ENCODE measurements around the gene GRM4.

The GRM4 gene

GRCh38 chr6:34082864-34083626 is 62.8 kb downstream of the GRM4 start:
- peak; percentile 76 to 90 for DNase-seq

GRCh38 chr6:34082348-34082747 is 63.5 kb downstream of the GRM4 start:
- DNase-seq = no peak

DNA sequence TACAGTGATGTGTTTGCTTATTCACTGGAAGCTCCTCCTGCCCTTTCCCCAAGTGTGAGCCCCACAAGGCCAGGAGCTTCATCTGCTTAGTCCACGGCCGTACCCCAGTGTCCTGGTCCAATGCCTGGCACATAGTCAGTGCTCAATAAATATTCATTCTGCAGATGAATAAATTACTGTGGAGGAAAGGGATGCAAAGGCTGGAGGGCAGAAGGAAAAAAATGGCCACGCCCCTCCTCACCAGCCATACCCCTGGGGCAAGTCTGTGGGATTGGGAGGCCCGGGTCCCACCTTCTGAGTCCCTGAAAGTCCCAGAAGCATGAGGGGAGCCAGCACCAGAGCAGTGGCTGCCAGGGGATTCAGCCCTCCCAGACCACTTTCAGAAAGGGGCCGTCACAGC is 65.5 kb downstream of the GRM4 start:
- DNase-seq = no peak

- no peak for DNase-seq
Measured at GRCh38 chr6:34079899-34080298, 66.0 kb downstream of the GRM4 start.

DNA sequence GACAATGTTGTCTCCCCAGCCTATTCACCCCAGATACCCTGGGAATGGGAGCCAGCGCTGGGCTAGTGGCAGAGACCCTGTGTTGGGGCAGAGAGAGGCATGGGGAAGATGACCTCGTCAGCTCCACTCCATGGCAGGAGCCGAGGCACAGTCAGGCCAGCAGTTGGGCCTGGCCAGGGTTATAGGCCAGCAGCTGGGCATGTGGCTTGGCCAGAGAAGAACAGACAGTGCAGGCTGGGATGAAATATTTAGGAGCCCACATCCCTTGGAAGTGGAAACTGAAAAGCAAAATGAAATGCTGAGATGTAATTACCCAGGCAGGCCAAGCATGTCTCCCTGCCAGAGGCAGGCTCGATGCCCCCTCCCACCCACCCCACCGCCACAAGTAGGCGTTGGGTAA is 70.0 kb downstream of the GRM4 start:
- DNase-seq = no peak

- DNase-seq = no peak
Measured at GRCh38 chr6:34074064-34074742, 71.7 kb downstream of the GRM4 start.

GRCh38 chr6:34073540-34073939 is 72.3 kb downstream of the GRM4 start:
- no peak for DNase-seq

- DNase-seq = no peak
Measured at GRCh38 chr6:34072727-34073126, 73.2 kb downstream of the GRM4 start.

DNA sequence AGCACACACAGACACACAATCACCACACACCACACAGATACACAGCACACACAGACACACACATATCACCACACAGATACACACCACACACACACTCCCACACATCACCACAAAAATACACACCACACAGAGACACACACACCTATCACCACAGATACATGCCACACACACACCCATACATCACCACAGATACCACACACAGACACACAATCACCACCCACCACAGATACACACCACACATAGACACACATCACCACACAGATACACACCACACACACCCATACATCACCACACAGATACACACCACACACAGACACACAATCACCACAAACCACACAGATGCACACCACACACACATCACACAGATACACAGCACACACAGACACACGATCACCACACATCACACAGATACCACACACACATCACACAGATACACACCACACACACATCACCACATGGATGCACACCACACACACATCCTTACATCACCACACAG is 74.0 kb downstream of the GRM4 start:
- DNase-seq = no peak

DNA sequence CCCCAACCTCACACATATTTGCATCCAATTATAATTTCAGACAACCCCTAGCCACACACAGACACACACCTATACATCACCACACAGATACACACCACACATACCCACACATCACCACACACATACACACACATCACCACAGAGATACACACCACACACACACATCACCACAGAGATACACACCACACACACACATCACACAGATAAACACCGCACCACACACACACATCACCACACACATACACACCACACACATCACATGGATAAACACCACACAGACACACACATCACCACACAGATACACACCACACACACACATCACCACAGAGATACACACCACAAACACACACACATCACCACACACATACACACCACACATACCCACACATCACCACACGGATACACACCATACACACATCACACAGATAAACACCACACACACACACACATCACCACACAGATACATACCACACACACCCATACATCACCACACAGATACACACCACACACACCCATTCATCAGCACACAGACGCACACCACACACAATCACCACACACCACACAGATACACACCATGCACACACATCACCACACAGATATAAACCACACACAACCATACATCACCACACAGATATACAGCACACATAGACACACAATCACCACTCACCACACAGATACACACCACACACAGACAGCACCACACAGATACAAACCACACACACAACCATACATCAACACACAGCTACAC is 74.6 kb downstream of the GRM4 start:
- no peak for DNase-seq

DNA sequence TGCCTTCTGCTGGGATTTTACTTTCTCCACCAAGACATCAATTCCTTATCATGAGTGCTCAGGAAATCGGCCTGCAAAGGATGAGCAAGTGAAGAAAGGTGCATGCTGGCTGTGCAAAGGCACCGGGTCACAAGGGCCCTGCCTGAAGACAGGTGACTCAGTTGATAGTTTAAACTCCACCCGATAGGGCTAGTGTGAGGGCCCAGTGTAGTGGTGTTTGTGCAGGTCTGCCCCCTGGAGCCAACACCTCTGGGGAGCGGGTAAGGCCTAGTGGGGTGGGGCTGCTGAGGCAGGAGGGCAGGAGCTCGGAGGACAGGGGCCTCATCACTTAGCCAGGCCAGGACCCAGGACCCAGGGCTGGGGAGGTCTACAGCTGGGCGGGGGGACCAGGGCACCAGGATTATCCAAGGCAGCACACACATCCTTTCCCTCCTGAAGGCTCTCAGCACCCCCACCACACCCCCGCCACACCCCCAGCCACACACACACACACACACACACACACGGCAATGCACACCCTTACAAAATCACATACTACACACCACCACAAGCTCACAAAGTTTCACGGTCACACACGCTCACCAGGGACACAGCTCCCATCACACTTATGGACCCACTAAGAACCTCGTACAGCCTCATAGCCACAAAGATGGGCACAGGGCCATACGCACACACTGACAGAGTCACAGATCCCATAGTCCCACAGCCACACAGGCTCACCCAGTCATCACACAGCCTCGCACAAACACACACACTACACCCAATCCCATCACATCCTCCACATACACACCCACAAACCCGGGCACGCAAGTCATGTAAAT is 75.4 kb downstream of the GRM4 start:
- DNase-seq = no peak

- no peak for DNase-seq
Measured at GRCh38 chr6:34068462-34069044, 77.3 kb downstream of the GRM4 start.

GRCh38 chr6:34067814-34068213 is 78.1 kb downstream of the GRM4 start:
- no peak for DNase-seq

DNA sequence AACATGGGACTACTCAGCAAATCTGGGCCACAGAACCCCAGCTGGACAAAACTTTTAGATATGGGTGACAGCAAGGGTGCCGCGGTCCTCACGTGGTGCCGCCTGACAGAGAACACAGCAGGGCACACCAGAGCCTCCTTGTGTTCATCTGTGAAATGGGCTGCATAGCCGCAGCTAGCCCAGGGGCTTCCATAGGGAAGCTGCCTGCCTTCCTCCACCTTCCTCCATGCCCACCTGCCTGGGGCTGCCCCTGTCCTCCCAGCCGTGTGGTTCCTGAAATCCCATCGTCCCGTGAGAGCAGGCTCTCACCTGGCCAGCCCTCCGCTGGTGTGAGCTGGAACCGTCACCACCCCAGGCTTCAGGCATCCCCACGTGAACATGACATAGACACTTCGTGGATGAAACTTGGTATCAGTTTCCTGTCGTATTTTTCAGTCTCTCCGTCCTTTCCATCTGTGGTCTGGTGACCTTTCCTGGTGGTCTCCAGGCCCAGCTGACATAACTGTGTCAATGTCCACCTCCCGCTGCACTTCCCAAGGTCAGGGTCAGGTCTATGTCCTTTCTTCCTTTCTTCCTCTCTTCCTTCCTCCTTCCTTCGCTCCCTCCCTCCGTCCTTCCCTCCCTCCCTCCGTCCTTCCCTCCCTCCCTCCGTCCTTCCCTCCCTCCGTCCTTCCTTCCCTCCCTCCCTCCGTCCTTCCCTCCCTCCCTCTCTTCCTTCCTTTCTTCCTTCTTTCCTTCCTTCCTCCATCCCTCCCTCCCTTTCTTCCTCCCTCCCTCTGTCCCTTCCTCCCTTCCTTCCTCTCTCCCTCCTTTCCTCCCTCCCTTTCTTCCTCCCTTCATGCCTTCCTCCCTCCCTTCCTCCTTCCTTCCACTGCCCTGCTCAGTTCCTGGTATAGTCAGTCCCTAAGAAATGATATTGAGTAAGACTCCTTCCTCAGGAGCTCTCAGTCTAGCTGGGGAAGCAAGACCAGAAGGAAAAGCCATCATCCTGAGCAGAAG is 78.8 kb downstream of the GRM4 start:
- DNase-seq = no peak

DNA sequence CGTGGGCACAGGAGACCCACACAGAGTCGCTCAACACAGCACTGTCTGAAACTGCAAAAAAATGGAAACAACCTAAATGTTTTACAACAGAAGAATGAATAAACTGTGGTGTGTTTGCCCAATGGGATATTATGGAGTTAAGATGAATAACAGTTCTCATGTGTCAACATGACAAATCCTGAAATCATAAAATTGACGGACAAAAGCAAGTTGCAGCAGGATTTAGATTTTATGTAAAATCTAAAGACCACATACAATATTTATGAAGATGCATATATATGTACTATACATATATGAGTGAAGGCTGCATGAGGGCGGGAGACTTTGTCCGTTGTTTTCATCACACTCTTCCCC is 79.7 kb downstream of the GRM4 start:
- DNase-seq = no peak

- peak; percentile 39 to 40 for DNase-seq
Measured at GRCh38 chr6:34065466-34066217, 80.2 kb downstream of the GRM4 start.

DNA sequence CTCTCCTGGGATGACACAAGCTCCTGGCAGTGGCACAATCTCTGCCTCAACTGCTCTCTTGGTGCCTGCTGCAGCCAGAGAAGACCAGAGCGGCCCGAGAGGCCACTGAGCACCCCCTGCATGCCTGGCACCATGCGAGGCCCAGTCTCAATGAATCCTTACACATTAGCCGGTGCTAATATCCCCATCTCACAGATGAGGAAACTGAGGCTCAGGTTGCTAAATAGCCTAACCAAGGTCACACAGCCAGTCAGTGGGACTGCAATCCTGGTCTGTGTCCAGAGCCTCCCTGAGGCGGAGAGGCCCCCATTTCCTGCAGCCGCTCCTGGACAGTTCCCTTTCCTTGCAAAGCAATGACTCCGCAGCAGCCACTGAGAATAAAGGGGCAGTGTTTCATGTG is 81.2 kb downstream of the GRM4 start:
- no peak for DNase-seq

DNA sequence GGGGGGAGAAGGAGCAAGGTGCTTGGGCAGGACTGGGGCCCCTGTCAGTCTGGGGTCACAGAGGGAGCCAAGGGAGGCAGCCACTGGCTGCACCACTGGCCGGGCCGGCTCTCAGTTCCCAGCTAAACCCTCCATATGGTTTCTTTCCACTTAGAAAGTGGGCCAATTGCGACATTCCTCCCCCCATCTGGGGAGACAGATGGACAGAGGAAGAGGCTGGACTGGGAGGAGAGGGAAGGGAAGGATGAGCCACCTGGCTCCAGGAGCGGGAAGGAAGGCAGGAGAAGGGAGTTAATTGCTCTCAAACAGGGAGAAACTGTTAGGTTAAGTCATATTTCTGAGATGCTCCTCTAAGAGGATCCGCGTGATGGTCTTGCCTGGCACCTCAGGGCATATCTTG is 82.2 kb downstream of the GRM4 start:
- peak; percentile 44 to 84 for DNase-seq

DNA sequence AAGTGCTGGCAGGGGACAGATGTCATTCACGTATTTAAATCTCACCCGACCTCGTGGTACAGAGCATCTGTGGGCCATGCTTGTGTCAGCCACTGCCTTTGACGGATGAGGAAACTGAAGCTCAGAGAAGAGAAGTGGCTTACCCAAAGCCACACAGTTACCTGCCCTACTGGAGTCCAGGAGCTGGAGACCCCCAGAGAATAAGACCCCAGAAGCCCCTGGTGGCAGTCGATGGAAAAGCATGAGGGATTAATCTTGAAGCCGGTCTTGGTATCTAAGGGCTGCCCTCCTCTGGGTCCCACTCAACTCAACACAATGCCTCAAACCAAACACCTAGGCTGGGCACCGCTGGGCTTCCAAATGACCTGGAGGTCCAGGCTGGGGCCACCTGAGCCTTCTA is 83.1 kb downstream of the GRM4 start:
- DNase-seq = no peak

- no peak for DNase-seq
Measured at GRCh38 chr6:34062156-34062555, 83.7 kb downstream of the GRM4 start.
